ENCODE measurements around the gene MAEA.

Gene MAEA

DNA sequence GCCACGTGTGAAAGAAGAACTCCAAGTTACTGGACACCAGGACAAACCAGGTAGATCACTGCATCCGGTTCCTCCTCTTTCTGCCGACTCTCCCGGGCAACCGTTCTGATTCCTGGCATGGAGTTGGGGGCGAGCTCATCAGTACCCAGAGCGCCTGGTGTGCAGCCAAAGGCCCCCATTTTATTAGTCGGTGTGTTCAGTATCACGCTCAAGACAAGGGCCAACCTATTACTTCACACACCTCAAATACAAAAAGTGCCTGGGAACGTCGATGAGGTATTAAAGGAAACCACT lies 38.0 kb upstream of the MAEA start:
- no peak overlapping the region for H3K9ac ChIP-seq (ENCODE audit: low read depth, low read length)
- H3K4me3 ChIP-seq (ENCODE audit: low read length): no peak overlapping the region
- peaks cover 4% of the 10 kb centered on the region; the same call in 1 of the 2 replicates for H3K4me1 ChIP-seq (ENCODE audit: insufficient read depth, low read length)
- peaks cover 6% of the 10 kb centered on the region; the same call in 1 of the 2 replicates for H3K27me3 ChIP-seq (ENCODE audit: insufficient read depth, low read length)
- H3K27ac ChIP-seq (ENCODE audit: low read length): no peak overlapping the region
- peaks cover 8% of the 10 kb centered on the region; the same call in 1 of the 2 replicates for H3K36me3 ChIP-seq (ENCODE audit: insufficient read depth, low read depth, low read length)
- peaks cover 64% of the 10 kb centered on the region for H3K9me3 ChIP-seq (ENCODE audit: insufficient read depth, low read depth, low read length)

GRCh38 chr4:1252928-1253492 lies 36.7 kb upstream of the MAEA start:
- Histone ChIP-seq H3K36me3 (ENCODE audit: insufficient read depth, low read depth, low read length) (peaks cover 8% of the 10 kb centered on the region; the same call in 1 of the 2 replicates), H3K9me3 (ENCODE audit: insufficient read depth, low read depth, low read length) (peaks cover 72% of the 10 kb centered on the region)

GRCh38 chr4:1253831-1254230 lies 35.9 kb upstream of the MAEA start:
- Histone ChIP-seq H3K9ac (ENCODE audit: low read depth, low read length) (no peak overlapping the region), H3K27me3 (ENCODE audit: insufficient read depth, low read length) (peaks cover 6% of the 10 kb centered on the region; the same call in 1 of the 2 replicates), H3K27ac (ENCODE audit: low read length) (no peak overlapping the region), H3K4me1 (ENCODE audit: insufficient read depth, low read length) (no peaks in the 10 kb centered on the region; the same call in 1 of the 2 replicates), H3K36me3 (ENCODE audit: insufficient read depth, low read depth, low read length) (peaks cover 8% of the 10 kb centered on the region; the same call in 1 of the 2 replicates), H3K9me3 (ENCODE audit: insufficient read depth, low read depth, low read length) (peaks cover 75% of the 10 kb centered on the region), H3K4me3 (ENCODE audit: low read length) (no peak overlapping the region)

More at GRCh38 chr4:1252928-1253492, 36.7 kb upstream of the MAEA start:
- Histone ChIP-seq H3K9ac (ENCODE audit: low read depth, low read length) (no peak overlapping the region), H3K4me1 (ENCODE audit: insufficient read depth, low read length) (no peaks in the 10 kb centered on the region; the same call in 1 of the 2 replicates), H3K4me3 (ENCODE audit: low read length) (no peak overlapping the region), H3K27ac (ENCODE audit: low read length) (no peak overlapping the region), H3K27me3 (ENCODE audit: insufficient read depth, low read length) (peaks cover 6% of the 10 kb centered on the region; the same call in 1 of the 2 replicates)

DNA sequence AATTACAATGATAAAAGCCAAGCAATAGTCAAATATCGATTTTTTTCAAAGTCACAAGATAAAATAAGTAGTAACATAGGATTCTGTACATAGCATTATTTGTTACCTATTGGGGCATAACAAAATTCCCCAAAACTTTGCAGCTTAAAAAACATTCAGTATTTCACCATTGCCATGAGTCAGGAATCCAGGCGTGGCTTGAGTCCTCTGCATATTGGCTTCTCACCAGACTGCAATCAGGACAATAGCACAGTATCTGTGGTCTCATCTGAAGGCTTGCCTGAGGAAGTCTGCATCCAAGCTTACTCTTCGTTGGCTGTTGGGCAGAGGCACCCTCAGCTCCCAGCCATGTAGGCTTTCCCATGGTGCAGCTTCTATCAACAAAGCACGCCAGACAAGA lies 34.5 kb upstream of the MAEA start:
- no peak overlapping the region for H3K9ac ChIP-seq (ENCODE audit: low read depth, low read length)
- H3K27ac ChIP-seq (ENCODE audit: low read length): no peak overlapping the region
- no peaks in the 10 kb centered on the region; the same call in 1 of the 2 replicates for H3K4me1 ChIP-seq (ENCODE audit: insufficient read depth, low read length)
- no peak overlapping the region for H3K4me3 ChIP-seq (ENCODE audit: low read length)
- H3K36me3 ChIP-seq (ENCODE audit: insufficient read depth, low read depth, low read length): peaks cover 8% of the 10 kb centered on the region; the same call in 1 of the 2 replicates
- peaks cover under 1% of the 10 kb centered on the region; the same call in 1 of the 2 replicates for H3K27me3 ChIP-seq (ENCODE audit: insufficient read depth, low read length)
- peaks cover 75% of the 10 kb centered on the region for H3K9me3 ChIP-seq (ENCODE audit: insufficient read depth, low read depth, low read length)

DNA sequence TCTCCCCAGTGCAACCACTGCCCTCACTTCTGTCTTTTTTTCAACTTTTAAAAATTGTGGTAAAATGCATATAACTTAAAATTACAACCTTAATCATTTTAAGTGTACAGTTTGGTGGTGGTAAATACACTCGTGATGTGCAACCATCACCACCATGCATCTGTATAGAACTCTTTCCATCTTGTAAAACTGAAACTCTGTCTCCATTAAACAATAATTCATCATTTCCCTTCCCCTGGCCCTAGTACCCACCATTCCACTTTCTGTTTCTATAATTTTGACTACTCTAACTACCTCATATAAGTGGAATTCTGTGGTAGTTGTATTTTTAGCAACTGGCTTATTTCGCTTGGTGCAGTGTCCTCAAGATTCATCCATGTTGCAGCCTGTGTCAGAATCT lies 34.0 kb upstream of the MAEA start:
- Histone ChIP-seq H3K27ac (ENCODE audit: low read length) (no peak overlapping the region), H3K27me3 (ENCODE audit: insufficient read depth, low read length) (no peaks in the 10 kb centered on the region), H3K4me1 (ENCODE audit: insufficient read depth, low read length) (no peaks in the 10 kb centered on the region), H3K9me3 (ENCODE audit: insufficient read depth, low read depth, low read length) (peaks cover 69% of the 10 kb centered on the region), H3K36me3 (ENCODE audit: insufficient read depth, low read depth, low read length) (peaks cover 8% of the 10 kb centered on the region; the same call in 1 of the 2 replicates), H3K4me3 (ENCODE audit: low read length) (no peak overlapping the region), H3K9ac (ENCODE audit: low read depth, low read length) (no peak overlapping the region)

DNA sequence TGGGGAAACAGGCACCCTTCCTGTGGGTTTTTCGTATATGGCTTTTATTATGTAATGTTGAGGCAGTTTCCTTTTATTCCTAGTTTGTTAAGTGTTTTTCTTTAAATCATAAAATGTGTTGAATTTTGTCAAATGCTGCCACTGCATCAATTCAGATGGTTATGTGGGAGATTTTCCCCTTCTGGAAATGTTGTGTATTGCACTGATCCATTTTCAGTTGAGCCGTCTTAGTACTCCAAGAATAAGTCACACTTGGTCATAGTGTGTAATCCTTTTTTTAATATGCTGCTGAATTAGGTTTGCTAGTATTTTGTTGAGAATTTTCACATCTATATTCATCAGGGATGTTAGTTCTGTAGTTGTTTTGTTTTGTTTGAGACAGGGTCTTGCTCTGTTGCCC lies 31.2 kb upstream of the MAEA start:
- Histone ChIP-seq H3K9ac (ENCODE audit: low read depth, low read length) (no peak overlapping the region), H3K27ac (ENCODE audit: low read length) (no peak overlapping the region), H3K9me3 (ENCODE audit: insufficient read depth, low read depth, low read length) (peaks cover 43% of the 10 kb centered on the region), H3K27me3 (ENCODE audit: insufficient read depth, low read length) (no peaks in the 10 kb centered on the region), H3K4me1 (ENCODE audit: insufficient read depth, low read length) (no peaks in the 10 kb centered on the region), H3K4me3 (ENCODE audit: low read length) (no peak overlapping the region), H3K36me3 (ENCODE audit: insufficient read depth, low read depth, low read length) (no peaks in the 10 kb centered on the region)

DNA sequence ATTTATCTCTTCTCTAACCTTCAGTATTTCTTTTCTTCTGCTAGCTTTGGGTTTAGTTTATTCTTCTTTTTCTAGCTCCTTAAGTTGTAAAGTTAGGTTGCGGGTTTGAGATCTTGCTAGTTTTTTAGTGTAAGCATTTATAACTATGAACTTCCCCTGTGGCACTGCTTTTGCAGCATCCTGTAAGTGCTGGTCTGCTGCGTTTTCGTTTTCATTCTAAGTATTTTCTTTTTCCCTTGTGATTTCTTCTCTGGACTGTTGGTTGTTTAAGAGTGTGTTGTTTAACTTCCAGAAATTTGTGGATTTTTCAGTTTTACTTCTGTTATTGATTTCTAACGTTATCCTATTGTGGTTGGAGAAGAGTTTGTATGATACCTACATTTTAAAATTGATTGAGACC lies 29.7 kb upstream of the MAEA start:
- H3K4me3 ChIP-seq (ENCODE audit: low read length): no peak overlapping the region
- no peaks in the 10 kb centered on the region for H3K4me1 ChIP-seq (ENCODE audit: insufficient read depth, low read length)
- H3K36me3 ChIP-seq (ENCODE audit: insufficient read depth, low read depth, low read length): no peaks in the 10 kb centered on the region
- H3K27me3 ChIP-seq (ENCODE audit: insufficient read depth, low read length): no peaks in the 10 kb centered on the region
- no peak overlapping the region for H3K9ac ChIP-seq (ENCODE audit: low read depth, low read length)
- H3K27ac ChIP-seq (ENCODE audit: low read length): no peak overlapping the region
- peaks cover 28% of the 10 kb centered on the region for H3K9me3 ChIP-seq (ENCODE audit: insufficient read depth, low read depth, low read length)

DNA sequence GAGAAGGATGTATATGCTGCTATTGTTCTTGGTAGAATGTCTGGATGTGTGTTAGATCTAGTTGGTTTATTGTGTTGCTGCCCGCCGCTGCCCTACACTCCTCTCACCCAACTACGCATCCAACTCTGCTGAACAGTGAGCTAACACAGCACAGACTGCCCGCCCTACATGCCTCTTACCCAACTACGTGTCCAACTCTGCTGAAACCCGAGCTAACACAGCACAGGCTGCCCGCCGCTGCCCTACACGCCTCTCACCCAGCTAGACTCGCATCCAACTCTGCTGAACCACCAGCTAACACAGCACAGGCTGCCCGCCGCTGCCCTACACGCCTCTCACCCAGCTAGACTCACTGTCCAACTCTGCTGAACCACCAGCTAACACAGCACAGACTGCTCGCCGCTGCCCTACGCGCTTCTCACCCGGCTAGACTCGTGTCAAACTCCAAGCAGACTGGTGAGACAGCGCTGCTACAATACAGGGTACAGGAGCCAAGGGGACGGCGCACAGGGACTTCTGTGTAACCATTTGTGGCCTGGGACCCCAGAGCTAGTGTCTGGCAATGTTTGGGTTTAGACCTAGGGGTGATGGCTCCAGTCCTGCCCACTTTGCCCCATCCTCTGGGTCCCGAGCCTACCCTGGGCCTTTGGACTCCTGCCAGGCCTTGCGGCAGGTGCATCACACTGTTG lies 29.1 kb upstream of the MAEA start:
- Histone ChIP-seq H3K9me3 (ENCODE audit: insufficient read depth, low read depth, low read length) (peaks cover 22% of the 10 kb centered on the region), H3K9ac (ENCODE audit: low read depth, low read length) (no peak overlapping the region), H3K27me3 (ENCODE audit: insufficient read depth, low read length) (no peaks in the 10 kb centered on the region), H3K36me3 (ENCODE audit: insufficient read depth, low read depth, low read length) (no peaks in the 10 kb centered on the region), H3K4me3 (ENCODE audit: low read length) (no peak overlapping the region), H3K4me1 (ENCODE audit: insufficient read depth, low read length) (no peaks in the 10 kb centered on the region), H3K27ac (ENCODE audit: low read length) (no peak overlapping the region)

DNA sequence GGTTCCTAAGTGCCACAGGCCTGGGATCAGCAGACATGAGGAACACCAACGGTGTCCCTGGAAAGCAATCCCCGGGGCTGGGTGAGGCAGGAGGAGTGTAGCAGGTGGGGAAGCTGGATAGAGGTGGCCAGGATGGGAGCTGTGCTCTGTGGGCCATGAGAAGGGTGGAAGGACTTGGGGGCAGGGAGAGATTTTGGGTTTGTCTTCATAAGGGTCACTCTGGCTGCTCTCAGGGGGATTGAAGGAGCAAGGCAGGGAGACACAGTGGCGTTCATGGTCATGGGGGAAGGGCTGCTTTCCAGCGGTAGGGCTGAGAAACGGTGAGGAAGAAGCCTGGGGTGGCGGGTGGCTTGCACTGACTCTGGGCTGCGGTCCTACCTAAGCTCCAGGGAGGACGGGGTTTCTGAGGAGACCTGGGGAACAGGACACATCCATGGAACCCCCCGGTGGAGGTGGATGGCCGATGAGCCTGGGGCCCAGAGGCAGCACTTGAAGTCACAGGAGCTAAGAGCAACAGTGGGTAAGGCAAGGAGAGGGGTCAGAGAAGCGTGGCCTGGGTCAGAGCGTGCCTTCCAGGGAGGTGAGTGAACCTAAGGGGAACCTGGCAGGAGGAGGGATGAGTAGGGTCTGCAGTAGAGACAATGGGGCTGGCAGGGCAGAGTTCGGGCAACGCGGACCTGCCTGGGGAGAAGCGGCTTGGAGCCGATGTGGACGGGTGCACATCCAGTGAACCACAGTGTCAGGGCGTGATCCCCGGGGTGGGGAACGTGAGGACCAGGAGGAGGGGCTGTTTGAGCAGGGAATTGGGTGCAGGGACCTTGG lies 28.4 kb upstream of the MAEA start:
- no peaks in the 10 kb centered on the region for H3K4me1 ChIP-seq (ENCODE audit: insufficient read depth, low read length)
- H3K27ac ChIP-seq (ENCODE audit: low read length): no peak overlapping the region
- H3K4me3 ChIP-seq (ENCODE audit: low read length): no peak overlapping the region
- no peaks in the 10 kb centered on the region for H3K27me3 ChIP-seq (ENCODE audit: insufficient read depth, low read length)
- peaks cover 23% of the 10 kb centered on the region; the same call in 1 of the 2 replicates for H3K9me3 ChIP-seq (ENCODE audit: insufficient read depth, low read depth, low read length)
- H3K9ac ChIP-seq (ENCODE audit: low read depth, low read length): no peak overlapping the region
- H3K36me3 ChIP-seq (ENCODE audit: insufficient read depth, low read depth, low read length): no peaks in the 10 kb centered on the region

DNA sequence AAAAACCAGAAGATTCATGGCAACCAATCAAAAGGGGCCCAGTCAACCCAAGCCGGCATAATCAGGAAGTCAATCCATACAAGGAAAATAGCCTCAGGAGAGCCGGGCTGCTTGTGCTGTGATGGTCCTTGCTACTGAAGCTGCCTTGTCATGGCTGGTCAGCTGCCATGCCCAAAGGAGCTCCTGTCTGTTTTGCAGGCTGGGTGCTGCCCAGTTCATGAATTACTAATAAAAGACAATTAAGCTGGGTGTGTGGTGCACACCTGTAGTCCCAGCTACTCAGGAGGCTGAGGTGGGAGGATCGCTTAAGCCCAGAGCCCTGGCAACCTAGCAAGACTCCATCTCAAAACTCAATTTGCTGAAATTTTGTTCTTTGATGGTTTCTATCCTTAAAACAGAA lies 24.7 kb upstream of the MAEA start:
- H3K27me3 ChIP-seq (ENCODE audit: insufficient read depth, low read length): no peaks in the 10 kb centered on the region
- H3K9ac ChIP-seq (ENCODE audit: low read depth, low read length): no peak overlapping the region
- no peaks in the 10 kb centered on the region for H3K4me1 ChIP-seq (ENCODE audit: insufficient read depth, low read length)
- H3K36me3 ChIP-seq (ENCODE audit: insufficient read depth, low read depth, low read length): no peaks in the 10 kb centered on the region
- no peak overlapping the region for H3K4me3 ChIP-seq (ENCODE audit: low read length)
- no peak overlapping the region for H3K27ac ChIP-seq (ENCODE audit: low read length)
- H3K9me3 ChIP-seq (ENCODE audit: insufficient read depth, low read depth, low read length): peaks cover 16% of the 10 kb centered on the region; the same call in 1 of the 2 replicates

DNA sequence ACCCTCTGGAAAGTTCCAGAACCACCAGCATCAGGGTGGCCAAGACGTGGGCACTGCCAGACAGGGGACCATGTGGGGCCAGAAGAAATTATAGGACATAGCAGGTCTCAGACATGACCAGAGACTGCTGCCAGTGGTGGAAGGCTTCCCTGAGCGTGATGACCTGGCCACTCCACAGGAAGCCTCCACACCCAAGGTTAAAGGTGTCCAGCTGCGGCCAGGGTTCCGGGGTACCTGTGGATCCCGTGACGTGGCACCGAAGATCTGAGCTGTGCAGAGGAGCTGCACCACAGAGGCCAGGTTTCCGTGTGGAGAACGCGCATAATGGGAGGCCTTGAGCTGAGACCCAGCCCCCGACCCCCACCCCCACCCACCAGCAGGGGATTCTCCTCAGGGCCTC lies 24.3 kb upstream of the MAEA start:
- Histone ChIP-seq H3K27me3 (ENCODE audit: insufficient read depth, low read length) (no peaks in the 10 kb centered on the region), H3K4me3 (ENCODE audit: low read length) (no peak overlapping the region), H3K4me1 (ENCODE audit: insufficient read depth, low read length) (no peaks in the 10 kb centered on the region), H3K9ac (ENCODE audit: low read depth, low read length) (no peak overlapping the region), H3K36me3 (ENCODE audit: insufficient read depth, low read depth, low read length) (no peaks in the 10 kb centered on the region), H3K9me3 (ENCODE audit: insufficient read depth, low read depth, low read length) (peaks cover 16% of the 10 kb centered on the region; the same call in 1 of the 2 replicates), H3K27ac (ENCODE audit: low read length) (no peak overlapping the region)

Data from iPS-20b (cell line).